Uterus (tissue), 2 donors: ENCODE results near the gene MAPK8IP3.

Experiments
- POLR2A ChIP-seq, 2 donors: fragments of 450-650 bp; IDR thresholded peaks; one replicate each; pipeline ENCODE4 v1.6.1; 2016; ENCODE audit warnings: antibody characterized with exemption in 2 of 2, mild to moderate bottlenecking in 1 of 2, moderate library complexity in 1 of 2
- TF ChIP-seq, protein P1 (sequence below), 4 experiments: fragments of 200-600 bp in 2 of 4; fragments of 450-650 bp in 2 of 4; sonication (generic) in 2 of 4; IDR thresholded peaks; one replicate each; pipeline ENCODE4 v1.5.1; 2016 to 2019; ENCODE audit warnings: antibody characterized with exemption in 4 of 4, mild to moderate bottlenecking in 2 of 4, moderate library complexity in 1 of 4

DNA sequence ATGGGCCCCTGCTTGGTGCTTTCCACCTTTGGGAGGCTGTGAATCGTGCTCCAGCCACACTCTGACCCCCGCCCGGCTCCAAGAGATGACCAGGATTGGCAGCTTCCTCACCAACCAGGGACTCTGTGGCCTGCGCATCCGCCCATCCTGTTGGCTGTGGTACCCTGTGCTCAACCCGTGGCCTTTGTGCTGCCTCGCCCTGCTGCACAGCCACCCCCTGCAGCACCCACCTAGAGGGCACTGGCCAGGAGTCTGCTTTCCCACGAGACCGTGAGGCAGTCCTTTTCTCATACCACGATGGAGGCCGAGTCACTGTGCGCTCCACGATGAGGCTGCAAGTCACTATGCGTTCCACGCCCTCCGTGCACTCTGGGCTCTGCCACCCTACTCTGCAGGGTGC is 46.0 kb downstream of the MAPK8IP3 start:
- TF ChIP-seq, protein P1, sequence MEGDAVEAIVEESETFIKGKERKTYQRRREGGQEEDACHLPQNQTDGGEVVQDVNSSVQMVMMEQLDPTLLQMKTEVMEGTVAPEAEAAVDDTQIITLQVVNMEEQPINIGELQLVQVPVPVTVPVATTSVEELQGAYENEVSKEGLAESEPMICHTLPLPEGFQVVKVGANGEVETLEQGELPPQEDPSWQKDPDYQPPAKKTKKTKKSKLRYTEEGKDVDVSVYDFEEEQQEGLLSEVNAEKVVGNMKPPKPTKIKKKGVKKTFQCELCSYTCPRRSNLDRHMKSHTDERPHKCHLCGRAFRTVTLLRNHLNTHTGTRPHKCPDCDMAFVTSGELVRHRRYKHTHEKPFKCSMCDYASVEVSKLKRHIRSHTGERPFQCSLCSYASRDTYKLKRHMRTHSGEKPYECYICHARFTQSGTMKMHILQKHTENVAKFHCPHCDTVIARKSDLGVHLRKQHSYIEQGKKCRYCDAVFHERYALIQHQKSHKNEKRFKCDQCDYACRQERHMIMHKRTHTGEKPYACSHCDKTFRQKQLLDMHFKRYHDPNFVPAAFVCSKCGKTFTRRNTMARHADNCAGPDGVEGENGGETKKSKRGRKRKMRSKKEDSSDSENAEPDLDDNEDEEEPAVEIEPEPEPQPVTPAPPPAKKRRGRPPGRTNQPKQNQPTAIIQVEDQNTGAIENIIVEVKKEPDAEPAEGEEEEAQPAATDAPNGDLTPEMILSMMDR (IDR thresholded peaks at IDR 0.05): no peak
- no peak for TF ChIP-seq POLR2A (IDR thresholded peaks at IDR 0.05)
